Measurements from ENCODE around the gene PRDM15.

DNA sequence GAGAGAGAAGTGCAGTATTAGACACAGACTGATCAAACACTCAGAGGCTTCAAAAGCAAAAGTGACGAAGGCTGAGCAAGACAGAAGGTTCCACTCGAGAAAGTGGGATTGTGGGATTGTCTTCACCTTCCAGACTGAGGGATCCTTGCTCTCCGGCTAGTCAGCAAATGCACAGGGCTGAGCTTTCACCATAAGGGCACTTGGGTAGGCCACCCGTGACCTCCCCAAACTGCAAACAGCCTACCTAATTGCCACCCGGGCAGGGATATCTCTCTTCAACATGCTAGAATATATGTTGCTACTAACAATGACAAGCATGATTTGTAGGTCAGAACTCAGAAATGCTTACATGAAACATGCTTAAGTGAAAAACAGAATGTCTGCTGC is 77.0 kb downstream of the PRDM15 start:
- TF ChIP-seq, protein P1, sequence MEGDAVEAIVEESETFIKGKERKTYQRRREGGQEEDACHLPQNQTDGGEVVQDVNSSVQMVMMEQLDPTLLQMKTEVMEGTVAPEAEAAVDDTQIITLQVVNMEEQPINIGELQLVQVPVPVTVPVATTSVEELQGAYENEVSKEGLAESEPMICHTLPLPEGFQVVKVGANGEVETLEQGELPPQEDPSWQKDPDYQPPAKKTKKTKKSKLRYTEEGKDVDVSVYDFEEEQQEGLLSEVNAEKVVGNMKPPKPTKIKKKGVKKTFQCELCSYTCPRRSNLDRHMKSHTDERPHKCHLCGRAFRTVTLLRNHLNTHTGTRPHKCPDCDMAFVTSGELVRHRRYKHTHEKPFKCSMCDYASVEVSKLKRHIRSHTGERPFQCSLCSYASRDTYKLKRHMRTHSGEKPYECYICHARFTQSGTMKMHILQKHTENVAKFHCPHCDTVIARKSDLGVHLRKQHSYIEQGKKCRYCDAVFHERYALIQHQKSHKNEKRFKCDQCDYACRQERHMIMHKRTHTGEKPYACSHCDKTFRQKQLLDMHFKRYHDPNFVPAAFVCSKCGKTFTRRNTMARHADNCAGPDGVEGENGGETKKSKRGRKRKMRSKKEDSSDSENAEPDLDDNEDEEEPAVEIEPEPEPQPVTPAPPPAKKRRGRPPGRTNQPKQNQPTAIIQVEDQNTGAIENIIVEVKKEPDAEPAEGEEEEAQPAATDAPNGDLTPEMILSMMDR (IDR thresholded peaks at IDR 0.05; ENCODE audit: extremely low read depth in 1 of 2, insufficient read depth in 1 of 2, low read depth in 1 of 2, low read length in 2 of 2): no peak
- TF ChIP-seq POLR2A (IDR thresholded peaks at IDR 0.05; ENCODE audit: low read depth, low read length): no peak
- TF ChIP-seq EZH2 (IDR thresholded peaks at IDR 0.05; ENCODE audit: borderline replicate concordance, low read depth, low read length, severe bottlenecking): no peak
- TF ChIP-seq, protein P2, sequence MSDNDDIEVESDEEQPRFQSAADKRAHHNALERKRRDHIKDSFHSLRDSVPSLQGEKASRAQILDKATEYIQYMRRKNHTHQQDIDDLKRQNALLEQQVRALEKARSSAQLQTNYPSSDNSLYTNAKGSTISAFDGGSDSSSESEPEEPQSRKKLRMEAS (IDR thresholded peaks at IDR 0.05; ENCODE audit: insufficient read depth, insufficient read length): no peak
- TF ChIP-seq FOS (IDR thresholded peaks at IDR 0.05; ENCODE audit: borderline replicate concordance, insufficient read depth, low read length): no peak
- TF ChIP-seq GATA2 (IDR thresholded peaks at IDR 0.05; ENCODE audit: insufficient read depth, insufficient read length, low read depth, low read length): no peak
- TF ChIP-seq JUN (IDR thresholded peaks at IDR 0.05; ENCODE audit: borderline replicate concordance, insufficient read depth, insufficient read length, low read depth): no peak
